HEK293 (cell line): ENCODE results near the gene CCM2L.

Experiments
- ZFP37 ChIP-seq: fragments of 450-650 bp; formaldehyde crosslinking; IDR thresholded peaks from 2 replicates; pipeline ENCODE4 v1.5.1; 2016; ENCODE audit warnings: missing biosample characterization, missing genetic modification characterization
- ZNF140 ChIP-seq: fragments of 450-650 bp; formaldehyde crosslinking; IDR thresholded peaks from 2 replicates; pipeline ENCODE4 v1.5.1; 2016; ENCODE audit warnings: missing biosample characterization, missing genetic modification characterization
- ZNF24 ChIP-seq: fragments of 450-650 bp; formaldehyde crosslinking; IDR thresholded peaks from 2 replicates; pipeline ENCODE4 v1.5.1; 2016; ENCODE audit warnings: missing biosample characterization, missing genetic modification characterization
- ZNF274 ChIP-seq, 2 experiments: fragments of 200-500 bp in 1 of 2; fragments of 450-650 bp in 1 of 2; sonication (Bioruptor generic) in 1 of 2; formaldehyde crosslinking in 1 of 2; IDR thresholded peaks; 2 replicates each; pipeline versions ENCODE4 v1.5.1 to v1.6.1; 2014 to 2016; ENCODE audit warnings: borderline replicate concordance in 1 of 2, inconsistent platforms in 1 of 2, low read length in 1 of 2, missing biosample characterization in 1 of 2, missing genetic modification characterization in 1 of 2
- ZNF48 ChIP-seq: fragments of 450-650 bp; formaldehyde crosslinking; IDR thresholded peaks from 2 replicates; pipeline ENCODE4 v1.5.1; 2016; ENCODE audit warnings: missing biosample characterization, missing genetic modification characterization
- ZNF670 ChIP-seq: fragments of 450-650 bp; formaldehyde crosslinking; IDR thresholded peaks from 2 replicates; pipeline ENCODE4 v1.5.1; 2016; ENCODE audit warnings: missing biosample characterization, missing genetic modification characterization, low read depth
- ZNF677 ChIP-seq: fragments of 450-650 bp; IDR thresholded peaks from 2 replicates; pipeline ENCODE4 v1.5.0; 2018; ENCODE audit warnings: missing biosample characterization, mild to moderate bottlenecking, missing genetic modification characterization, moderate library complexity
- TF ChIP-seq, protein P1 (sequence below): fragments of 450-650 bp; formaldehyde crosslinking; IDR thresholded peaks from 2 replicates; pipeline ENCODE4 v1.5.1; 2016; ENCODE audit warnings: missing biosample characterization, missing genetic modification characterization
- TF ChIP-seq, protein P2 (sequence below): fragments of 450-650 bp; formaldehyde crosslinking; optimal IDR thresholded peaks from 2 replicates; pipeline ENCODE3; 2016; ENCODE audit warnings: missing biosample characterization, mild to moderate bottlenecking, missing genetic modification characterization

DNA sequence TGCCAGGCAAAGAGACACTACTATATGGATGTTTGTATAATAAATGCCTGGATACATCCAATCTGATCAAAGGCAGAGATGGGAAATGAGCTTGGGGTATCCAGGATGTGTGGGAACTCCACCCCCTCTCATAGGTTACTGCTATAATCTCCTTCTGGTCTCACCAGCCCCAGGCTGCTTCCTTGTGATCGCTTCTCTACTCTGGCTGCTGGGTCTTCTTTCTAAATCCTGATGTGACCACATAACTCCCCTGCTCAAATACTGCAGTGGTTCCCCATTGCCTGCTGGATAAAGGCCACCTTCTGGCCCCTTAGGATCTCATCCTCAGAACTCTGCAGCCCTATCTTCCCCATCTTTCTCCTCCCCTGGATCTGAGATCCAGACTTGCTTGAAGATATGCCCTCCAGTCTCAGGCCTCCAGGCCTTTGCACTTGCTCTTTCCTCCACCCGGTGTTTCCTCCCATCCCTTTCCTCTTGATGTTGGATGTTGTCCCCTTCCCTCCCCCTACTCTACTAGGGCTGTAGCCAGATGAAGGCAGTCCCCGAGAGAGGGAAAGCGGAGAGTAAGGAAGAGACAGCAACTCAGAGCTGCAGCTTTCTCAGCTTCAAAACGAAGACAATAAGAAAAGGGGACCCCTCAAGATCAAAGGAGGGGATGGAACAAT lies 43.1 kb upstream of the CCM2L start:
- TF ChIP-seq ZNF140 (tag by site-specific recombination) (no peak), ZNF274 (IDR thresholded peaks at IDR 0.05; ENCODE audit: low read length) (no peak), ZNF274 (tag by site-specific recombination; IDR thresholded peaks at IDR 0.05; ENCODE audit: borderline replicate concordance) (no peak), ZNF670 (tag by site-specific recombination) (no peak), ZFP37 (no peak), ZNF24 (tag by site-specific recombination) (no peak), ZNF48 (tag by site-specific recombination) (no peak), ZNF677 (tag by site-specific recombination) (no peak)
- TF ChIP-seq, protein P1, sequence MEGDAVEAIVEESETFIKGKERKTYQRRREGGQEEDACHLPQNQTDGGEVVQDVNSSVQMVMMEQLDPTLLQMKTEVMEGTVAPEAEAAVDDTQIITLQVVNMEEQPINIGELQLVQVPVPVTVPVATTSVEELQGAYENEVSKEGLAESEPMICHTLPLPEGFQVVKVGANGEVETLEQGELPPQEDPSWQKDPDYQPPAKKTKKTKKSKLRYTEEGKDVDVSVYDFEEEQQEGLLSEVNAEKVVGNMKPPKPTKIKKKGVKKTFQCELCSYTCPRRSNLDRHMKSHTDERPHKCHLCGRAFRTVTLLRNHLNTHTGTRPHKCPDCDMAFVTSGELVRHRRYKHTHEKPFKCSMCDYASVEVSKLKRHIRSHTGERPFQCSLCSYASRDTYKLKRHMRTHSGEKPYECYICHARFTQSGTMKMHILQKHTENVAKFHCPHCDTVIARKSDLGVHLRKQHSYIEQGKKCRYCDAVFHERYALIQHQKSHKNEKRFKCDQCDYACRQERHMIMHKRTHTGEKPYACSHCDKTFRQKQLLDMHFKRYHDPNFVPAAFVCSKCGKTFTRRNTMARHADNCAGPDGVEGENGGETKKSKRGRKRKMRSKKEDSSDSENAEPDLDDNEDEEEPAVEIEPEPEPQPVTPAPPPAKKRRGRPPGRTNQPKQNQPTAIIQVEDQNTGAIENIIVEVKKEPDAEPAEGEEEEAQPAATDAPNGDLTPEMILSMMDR, result no peak
- TF ChIP-seq, protein P2, sequence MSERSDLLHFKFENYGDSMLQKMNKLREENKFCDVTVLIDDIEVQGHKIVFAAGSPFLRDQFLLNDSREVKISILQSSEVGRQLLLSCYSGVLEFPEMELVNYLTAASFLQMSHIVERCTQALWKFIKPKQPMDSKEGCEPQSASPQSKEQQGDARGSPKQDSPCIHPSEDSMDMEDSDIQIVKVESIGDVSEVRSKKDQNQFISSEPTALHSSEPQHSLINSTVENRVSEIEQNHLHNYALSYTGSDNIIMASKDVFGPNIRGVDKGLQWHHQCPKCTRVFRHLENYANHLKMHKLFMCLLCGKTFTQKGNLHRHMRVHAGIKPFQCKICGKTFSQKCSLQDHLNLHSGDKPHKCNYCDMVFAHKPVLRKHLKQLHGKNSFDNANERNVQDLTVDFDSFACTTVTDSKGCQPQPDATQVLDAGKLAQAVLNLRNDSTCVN (tag by site-specific recombination), result no peak
